ENCODE measurements around the gene PCDHGB2.

DNA sequence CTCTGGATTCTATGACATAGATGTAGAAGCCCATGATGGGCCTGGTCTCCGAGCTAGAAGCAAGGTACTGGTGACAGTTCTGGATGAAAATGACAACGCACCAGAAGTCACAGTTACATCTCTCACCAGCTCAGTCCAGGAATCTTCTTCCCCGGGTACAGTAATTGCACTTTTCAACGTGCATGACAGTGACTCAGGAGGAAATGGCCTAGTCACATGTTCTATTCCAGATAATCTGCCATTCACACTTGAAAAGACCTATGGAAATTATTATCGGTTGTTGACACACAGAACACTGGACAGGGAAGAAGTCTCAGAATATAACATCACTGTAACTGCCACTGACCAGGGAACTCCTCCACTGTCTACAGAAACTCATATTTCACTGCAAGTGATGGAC is 3.7 kb upstream of the PCDHGB2 start:
- TF ChIP-seq, protein P1, sequence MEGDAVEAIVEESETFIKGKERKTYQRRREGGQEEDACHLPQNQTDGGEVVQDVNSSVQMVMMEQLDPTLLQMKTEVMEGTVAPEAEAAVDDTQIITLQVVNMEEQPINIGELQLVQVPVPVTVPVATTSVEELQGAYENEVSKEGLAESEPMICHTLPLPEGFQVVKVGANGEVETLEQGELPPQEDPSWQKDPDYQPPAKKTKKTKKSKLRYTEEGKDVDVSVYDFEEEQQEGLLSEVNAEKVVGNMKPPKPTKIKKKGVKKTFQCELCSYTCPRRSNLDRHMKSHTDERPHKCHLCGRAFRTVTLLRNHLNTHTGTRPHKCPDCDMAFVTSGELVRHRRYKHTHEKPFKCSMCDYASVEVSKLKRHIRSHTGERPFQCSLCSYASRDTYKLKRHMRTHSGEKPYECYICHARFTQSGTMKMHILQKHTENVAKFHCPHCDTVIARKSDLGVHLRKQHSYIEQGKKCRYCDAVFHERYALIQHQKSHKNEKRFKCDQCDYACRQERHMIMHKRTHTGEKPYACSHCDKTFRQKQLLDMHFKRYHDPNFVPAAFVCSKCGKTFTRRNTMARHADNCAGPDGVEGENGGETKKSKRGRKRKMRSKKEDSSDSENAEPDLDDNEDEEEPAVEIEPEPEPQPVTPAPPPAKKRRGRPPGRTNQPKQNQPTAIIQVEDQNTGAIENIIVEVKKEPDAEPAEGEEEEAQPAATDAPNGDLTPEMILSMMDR (IDR thresholded peaks at IDR 0.05): no peak
- TF ChIP-seq POLR2AphosphoS5 (IDR thresholded peaks at IDR 0.05): no peak
- TF ChIP-seq POLR2A (IDR thresholded peaks at IDR 0.05; ENCODE audit: low read depth): no peak
- TF ChIP-seq EP300 (IDR thresholded peaks at IDR 0.05): no peak

Data from esophagus muscularis mucosa (tissue), 4 donors.